ENCODE results near the gene ESRP2. TPM values are rescaled to one million over a fixed set of nuclear protein-coding genes. Genes with fewer than 3 reads are reported as not detected.

The ESRP2 gene
- total RNA-seq, 4 donors from 2014 or later, result 0.11 to 0.51 (median 0.13) TPM; not detected in 1

GRCh38 chr16:68202091-68202519, 33.8 kb downstream of the ESRP2 start:
- Histone ChIP-seq H3K4me3 (no peak overlapping the region), H3K27me3 (no peaks in the 10 kb centered on the region), H3K4me1 (peaks cover 36 to 48% of the 10 kb centered on the region in 2 donors), H3K27ac (peak overlapping the region; percentile 91 to 92 (median 92)), H3K36me3 (no peaks in the 10 kb centered on the region), H3K9me3 (no peaks in the 10 kb centered on the region)
- intact Hi-C loops (cut with DNase I; ENCODE audit: low total_unique reads), result no loop called here
- peak; percentile 79 to 81 for DNase-seq
- TF ChIP-seq, protein P1, sequence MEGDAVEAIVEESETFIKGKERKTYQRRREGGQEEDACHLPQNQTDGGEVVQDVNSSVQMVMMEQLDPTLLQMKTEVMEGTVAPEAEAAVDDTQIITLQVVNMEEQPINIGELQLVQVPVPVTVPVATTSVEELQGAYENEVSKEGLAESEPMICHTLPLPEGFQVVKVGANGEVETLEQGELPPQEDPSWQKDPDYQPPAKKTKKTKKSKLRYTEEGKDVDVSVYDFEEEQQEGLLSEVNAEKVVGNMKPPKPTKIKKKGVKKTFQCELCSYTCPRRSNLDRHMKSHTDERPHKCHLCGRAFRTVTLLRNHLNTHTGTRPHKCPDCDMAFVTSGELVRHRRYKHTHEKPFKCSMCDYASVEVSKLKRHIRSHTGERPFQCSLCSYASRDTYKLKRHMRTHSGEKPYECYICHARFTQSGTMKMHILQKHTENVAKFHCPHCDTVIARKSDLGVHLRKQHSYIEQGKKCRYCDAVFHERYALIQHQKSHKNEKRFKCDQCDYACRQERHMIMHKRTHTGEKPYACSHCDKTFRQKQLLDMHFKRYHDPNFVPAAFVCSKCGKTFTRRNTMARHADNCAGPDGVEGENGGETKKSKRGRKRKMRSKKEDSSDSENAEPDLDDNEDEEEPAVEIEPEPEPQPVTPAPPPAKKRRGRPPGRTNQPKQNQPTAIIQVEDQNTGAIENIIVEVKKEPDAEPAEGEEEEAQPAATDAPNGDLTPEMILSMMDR (IDR thresholded peaks at IDR 0.05 in 4 of 5, conservative IDR thresholded peaks at IDR 0.05 in 1 of 5), result no peak
- TF ChIP-seq POLR2A (IDR thresholded peaks at IDR 0.05), result peak in 1 of 2 donors; percentile 60
- ATAC-seq, result peak; percentile 99
- in situ Hi-C loops (cut with MboI; ENCODE audit: low sequenced_read_pairs in 4 of 4), result no loop called here

- in situ Hi-C loops (cut with MboI; ENCODE audit: low sequenced_read_pairs in 4 of 4), result no loop called here
- H3K27me3 ChIP-seq, result no peaks in the 10 kb centered on the region
- TF ChIP-seq POLR2A (IDR thresholded peaks at IDR 0.05), result no peak
- TF ChIP-seq, protein P1 (IDR thresholded peaks at IDR 0.05 in 4 of 5, conservative IDR thresholded peaks at IDR 0.05 in 1 of 5), result no peak
- H3K4me1 ChIP-seq, result peaks cover 36 to 43% of the 10 kb centered on the region in 2 donors
- ATAC-seq, result no peak
- intact Hi-C loops (cut with DNase I; ENCODE audit: low total_unique reads), result no loop called here
- H3K4me3 ChIP-seq, result no peak overlapping the region
- H3K27ac ChIP-seq, result peak overlapping the region; percentile 91 to 92 (median 92)
- H3K36me3 ChIP-seq, result no peaks in the 10 kb centered on the region
- H3K9me3 ChIP-seq, result no peaks in the 10 kb centered on the region
- DNase-seq, result no peak
Observed at GRCh38 chr16:68200088-68200783, 35.7 kb downstream of the ESRP2 start.

DNA sequence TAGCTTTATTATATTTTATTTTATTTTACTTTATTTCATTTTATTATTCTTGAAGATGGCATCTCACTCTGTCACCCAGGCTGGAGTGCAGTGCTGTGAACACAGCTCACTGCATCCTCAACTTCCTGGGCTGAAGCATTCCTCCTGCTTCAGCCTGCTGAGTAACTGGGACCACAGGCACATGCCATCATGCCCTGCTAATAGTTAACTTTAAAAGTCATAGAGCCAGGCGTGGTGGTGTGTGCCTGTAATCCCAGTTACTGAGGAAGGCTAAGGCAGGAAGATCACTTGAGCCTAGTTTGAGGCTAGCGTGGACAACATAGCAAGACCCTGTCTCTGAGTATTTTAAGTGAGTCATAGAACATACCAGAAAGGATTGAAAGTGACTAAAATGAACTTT, 38.7 kb downstream of the ESRP2 start:
- Histone ChIP-seq H3K27ac (peak overlapping the region; percentile 44 to 60 (median 52)), H3K27me3 (no peaks in the 10 kb centered on the region), H3K4me1 (peaks cover 22 to 23% of the 10 kb centered on the region in 2 donors), H3K36me3 (peaks cover 0 to 8% of the 10 kb centered on the region in 2 donors), H3K4me3 (no peak overlapping the region), H3K9me3 (no peaks in the 10 kb centered on the region)
- intact Hi-C loops (cut with DNase I; ENCODE audit: low total_unique reads), result loop anchor here (5.0 kb wide), 1 partner anchor 65 kb away; no protein-coding TSS in a partner anchor
- DNase-seq, result no peak
- ATAC-seq, result no peak
- in situ Hi-C loops (cut with MboI; ENCODE audit: low sequenced_read_pairs in 4 of 4), result no loop called here
- TF ChIP-seq, protein P1 (IDR thresholded peaks at IDR 0.05 in 4 of 5, conservative IDR thresholded peaks at IDR 0.05 in 1 of 5), result no peak
- no peak for TF ChIP-seq POLR2A (IDR thresholded peaks at IDR 0.05)

GRCh38 chr16:68194251-68194650, 41.7 kb downstream of the ESRP2 start:
- Histone ChIP-seq H3K27me3 (no peaks in the 10 kb centered on the region), H3K4me3 (no peak overlapping the region), H3K36me3 (peaks cover 3 to 28% of the 10 kb centered on the region in 2 donors), H3K27ac (peak overlapping the region in 3 of 4 donors; percentile 0 to 19 (median 12)), H3K9me3 (no peaks in the 10 kb centered on the region), H3K4me1 (no peaks in the 10 kb centered on the region)
- in situ Hi-C loops (cut with MboI; ENCODE audit: low sequenced_read_pairs in 4 of 4), result no loop called here
- intact Hi-C loops (cut with DNase I; ENCODE audit: low total_unique reads), result no loop called here
- TF ChIP-seq, protein P1 (IDR thresholded peaks at IDR 0.05 in 4 of 5, conservative IDR thresholded peaks at IDR 0.05 in 1 of 5), result no peak
- no peak for TF ChIP-seq POLR2A (IDR thresholded peaks at IDR 0.05)
- ATAC-seq (no peak), DNase-seq (no peak)
